Testis (tissue), 3 donors: Measurements from ENCODE around the gene SPATC1L. TPM values are rescaled to one million over a fixed set of nuclear protein-coding genes. Genes with fewer than 3 reads are reported as not detected.
"Not testable (repeated sequence)": the region's sequence is repeated elsewhere in the genome, so short reads cannot be mapped to it uniquely, and the experiment has no call there.

Experiments
- DNase-seq: peaks from one replicate; pipeline ENCODE4 v3.0.0-alpha.2; 2019
- H3K27ac ChIP-seq, 2 donors: fragments of 200-600 bp; sonication (generic); one replicate each; pipeline ENCODE4 v1.5.1; 2019
- H3K27me3 ChIP-seq: fragments of 200-600 bp; sonication (generic); one replicate; pipeline ENCODE4 v1.5.1; 2019
- H3K36me3 ChIP-seq: fragments of 200-600 bp; sonication (generic); one replicate; pipeline ENCODE4 v1.5.1; 2017; ENCODE audit warnings: low read depth; ENCODE audit errors: missing control alignments
- H3K4me1 ChIP-seq: fragments of 200-600 bp; sonication (generic); one replicate; pipeline ENCODE4 v1.5.1; 2019
- H3K4me3 ChIP-seq, 2 donors: fragments of 200-600 bp; sonication (generic); one replicate each; pipeline ENCODE4 v1.5.1; 2017 to 2019
- H3K9me3 ChIP-seq: fragments of 200-600 bp; sonication (generic); one replicate; pipeline ENCODE4 v1.5.1; 2017
- CTCF ChIP-seq, 3 experiments: fragments of 450-650 bp in 2 of 3; fragments of 200-600 bp in 1 of 3; sonication (generic) in 1 of 3; IDR thresholded peaks; one replicate each; pipeline ENCODE4 v1.5.1; 2016 to 2019; ENCODE audit warnings: antibody characterized with exemption in 3 of 3, mild to moderate bottlenecking in 2 of 3, moderate library complexity in 1 of 3
- POLR2A ChIP-seq: fragments of 450-650 bp; IDR thresholded peaks from one replicate; pipeline ENCODE4 v1.6.1; 2017; ENCODE audit warnings: antibody characterized with exemption, mild to moderate bottlenecking, moderate library complexity
- WGBS, 2 donors: methylation state at CpG; one replicate each; pipeline ENCODE4 v1.1.5; 2018; 5-methylcytosine and 5-hydroxymethylcytosine counted together
- intact Hi-C: fragments of 100-400 bp; cut with DNase I; formaldehyde crosslinking; loops from one replicate; pipeline ENCODE4 v1.15.1; 2023; ENCODE audit warnings: low total_unique reads
- polyA plus RNA-seq: library from polyadenylated mRNA; stranded (reverse); fragments of 350-450 nt; fragmentation: Illumina TruSeq; extraction: RNeasy Lipid Tissue Mini Kit (QIAGEN cat#74804); gene quantifications from one replicate; pipeline ENCODE4 v1.2.3, GENCODE V29; 2014; ENCODE audit warnings: low read depth, low replicate concordance; ENCODE audit not compliant: insufficient read depth
- total RNA-seq, 2 donors: library from RNA; depleted of rRNA; stranded (reverse); fragments of >200 nt; gene quantifications; one replicate each; pipeline ENCODE4 v1.2.3, GENCODE V29; 2016

The SPATC1L gene
- total and polyA plus RNA-seq, 3 donors from 2014 or later, result 55.4 to 96.1 (median 75.6) TPM

DNA sequence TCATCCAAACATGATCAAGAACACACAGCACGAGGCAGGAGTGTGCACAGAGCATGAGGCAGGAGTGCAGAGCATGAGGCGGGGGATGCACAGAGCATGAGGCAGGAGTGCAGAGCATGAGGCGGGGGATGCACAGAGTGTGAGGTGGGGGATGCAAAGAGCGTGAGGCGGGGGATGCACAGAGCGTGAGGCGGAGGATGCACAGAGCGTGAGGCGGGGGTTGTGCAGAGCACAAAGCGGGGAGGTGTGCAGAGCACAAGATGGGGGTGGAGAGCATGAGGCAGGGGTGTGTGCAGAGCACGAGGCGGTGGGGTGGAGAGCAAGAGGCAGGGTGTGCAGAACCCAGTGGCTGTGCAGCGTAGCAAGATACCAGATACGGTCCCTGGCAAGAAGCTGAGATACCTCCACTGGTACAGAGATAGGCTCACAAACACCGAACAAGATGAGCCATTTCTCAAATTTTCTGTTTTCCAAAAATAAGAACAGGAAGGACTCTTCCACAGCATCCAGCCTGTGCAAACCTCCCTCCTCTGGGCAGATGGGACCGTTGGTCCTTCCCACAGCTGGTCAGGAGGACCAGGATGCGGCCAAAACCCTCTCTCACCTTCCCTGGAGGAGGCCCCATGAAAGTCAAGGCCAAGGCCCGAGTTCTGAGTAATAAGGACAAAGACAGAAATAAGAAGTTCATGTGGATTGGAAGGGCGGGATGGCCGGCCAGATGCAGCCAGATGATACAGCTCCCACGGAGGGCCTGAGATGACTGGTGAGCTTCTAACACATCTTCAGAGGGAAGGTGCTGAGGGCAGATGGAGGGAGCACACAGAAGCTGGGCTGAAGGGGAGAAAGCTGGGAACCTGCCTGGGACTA is 12.0 kb downstream of the SPATC1L start:
- intact Hi-C loops, result no loop called here
- WGBS, 2 donors, result 58 to 69% methylated on average over 21 of the region's 21 CpGs
- H3K27me3 ChIP-seq, result no peaks in the 10 kb centered on the region
- no peaks in the 10 kb centered on the region for H3K9me3 ChIP-seq
- DNase-seq, result peak; percentile 34
- H3K4me3 ChIP-seq, result no peak overlapping the region
- TF ChIP-seq POLR2A (no peak), CTCF (IDR thresholded peaks at IDR 0.05) (no peak)
- no peaks in the 10 kb centered on the region for H3K36me3 ChIP-seq
- H3K27ac ChIP-seq, result peak overlapping the region in 1 of 2 donors; percentile 50
- peaks cover 5% of the 10 kb centered on the region for H3K4me1 ChIP-seq

GRCh38 chr21:46171585-46171984 is 12.7 kb downstream of the SPATC1L start:
- H3K27ac ChIP-seq, result no peak overlapping the region
- H3K9me3 ChIP-seq, result no peaks in the 10 kb centered on the region
- no peaks in the 10 kb centered on the region for H3K36me3 ChIP-seq
- H3K4me1 ChIP-seq, result peaks cover 5% of the 10 kb centered on the region
- intact Hi-C loops, result no loop called here
- peak; percentile 26 for DNase-seq
- no peaks in the 10 kb centered on the region for H3K27me3 ChIP-seq
- no peak for TF ChIP-seq CTCF (IDR thresholded peaks at IDR 0.05)
- no peak for TF ChIP-seq POLR2A
- H3K4me3 ChIP-seq, result no peak overlapping the region
- WGBS, 2 donors, result 23 to 54% methylated on average over 2 of the region's 2 CpGs

GRCh38 chr21:46170436-46171193 is 13.6 kb downstream of the SPATC1L start:
- H3K9me3 ChIP-seq, H3K4me3 ChIP-seq, intact Hi-C loops, H3K27me3 ChIP-seq, DNase-seq, H3K27ac ChIP-seq, H3K4me1 ChIP-seq, H3K36me3 ChIP-seq: not testable (repeated sequence)
- 78 to 85% methylated on average over 1 of the region's 1 CpG for WGBS, 2 donors

DNA sequence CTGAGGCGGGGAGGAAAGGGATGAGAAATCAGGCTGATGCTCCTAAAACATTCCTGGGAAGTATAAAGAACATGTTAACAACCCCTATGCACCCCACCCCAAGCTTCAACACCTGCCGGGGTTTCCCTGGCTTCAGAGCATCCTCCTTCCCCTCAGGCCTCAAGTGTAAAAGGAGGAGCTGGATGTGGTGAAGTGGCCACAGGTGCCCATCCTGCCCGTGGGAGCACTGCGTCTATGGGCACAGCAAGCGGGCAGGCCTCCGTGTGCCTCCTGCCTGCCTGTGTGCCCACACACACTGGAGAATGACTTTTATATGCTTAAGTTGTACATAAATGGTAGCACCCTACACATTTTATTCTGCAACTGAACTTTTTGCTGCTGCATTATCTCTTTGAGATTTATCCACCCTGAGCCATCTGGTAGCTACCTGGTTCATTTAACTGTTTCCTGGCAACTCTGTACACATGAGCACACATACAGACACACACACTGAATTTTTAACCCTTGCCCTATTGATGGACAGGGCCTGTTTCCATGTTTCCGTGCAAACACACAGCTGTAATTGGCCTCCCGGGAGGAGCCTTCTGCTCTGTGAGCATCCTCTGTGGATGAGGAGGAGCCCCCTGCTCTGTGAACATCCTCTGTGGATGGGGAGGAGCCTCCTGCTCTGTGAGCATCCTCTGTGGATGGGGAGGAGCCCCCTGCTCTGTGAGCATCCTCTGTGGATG is 15.4 kb downstream of the SPATC1L start:
- DNase-seq, result peak; percentile 4
- Histone ChIP-seq H3K27ac (no peak overlapping the region), H3K27me3 (no peaks in the 10 kb centered on the region), H3K4me1 (peaks cover 5% of the 10 kb centered on the region), H3K36me3 (no peaks in the 10 kb centered on the region), H3K9me3 (no peaks in the 10 kb centered on the region), H3K4me3 (no peak overlapping the region)
- TF ChIP-seq CTCF (IDR thresholded peaks at IDR 0.05), result no peak
- no peak for TF ChIP-seq POLR2A
- WGBS, 2 donors, result 80 to 82% methylated on average over 8 of the region's 8 CpGs
- intact Hi-C loops, result no loop called here

DNA sequence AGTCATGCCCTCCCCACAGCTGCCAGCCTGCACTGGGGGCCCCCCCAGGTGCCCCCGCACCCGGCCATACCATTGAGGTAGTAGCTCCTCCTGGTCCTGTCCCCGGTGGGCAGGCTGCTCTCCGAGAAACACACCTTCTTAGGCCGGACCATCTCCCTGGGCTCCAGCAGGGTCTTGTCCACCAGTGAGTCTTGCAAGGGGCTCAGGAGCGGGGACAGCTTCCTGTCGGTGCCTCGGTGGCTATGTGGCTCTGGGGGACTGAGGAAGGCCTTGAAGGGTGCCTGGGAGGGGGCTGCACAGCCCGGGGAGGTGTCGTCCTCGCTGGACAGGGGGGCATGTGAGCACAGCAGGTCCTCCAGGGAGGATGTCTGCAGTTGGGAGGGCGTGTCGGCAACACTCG is 16.0 kb downstream of the SPATC1L start:
- TF ChIP-seq POLR2A (no peak), CTCF (IDR thresholded peaks at IDR 0.05) (no peak)
- H3K27ac ChIP-seq, result no peak overlapping the region
- intact Hi-C loops, result no loop called here
- WGBS, 2 donors, result 83 to 88% methylated on average over 9 to 14 of the region's 14 CpGs
- H3K4me3 ChIP-seq, result no peak overlapping the region
- no peaks in the 10 kb centered on the region for H3K36me3 ChIP-seq
- H3K9me3 ChIP-seq, result no peaks in the 10 kb centered on the region
- H3K4me1 ChIP-seq, result peaks cover 5% of the 10 kb centered on the region
- no peaks in the 10 kb centered on the region for H3K27me3 ChIP-seq
- peak; percentile 9 for DNase-seq
